Motor neuron (in vitro differentiated cells): ENCODE data around the gene TUFM. TPM values are rescaled to one million over a fixed set of nuclear protein-coding genes. Genes with fewer than 3 reads are reported as not detected.
"Not testable (repeated sequence)": the region's sequence is repeated elsewhere in the genome, so short reads cannot be mapped to it uniquely, and the experiment has no call there.

Source experiments
- ATAC-seq, 8 experiments: fragments of 200-7000 bp; cut with Tn5 transposase; replicated peaks in 6 of 8; 2 replicates each; pipeline ENCODE4 v1.8.0; 2021; ENCODE audit warnings: mild to moderate bottlenecking in 8 of 8, moderate library complexity in 8 of 8
- H3K27ac ChIP-seq, 2 donors: fragments of 250-450 bp; sonication (Bioruptor Pico); 2 replicates each; pipeline ENCODE4 v1.9.0; 2021; ENCODE audit warnings: antibody characterized with exemption in 2 of 2, mild to moderate bottlenecking in 2 of 2, moderate library complexity in 1 of 2
- H3K4me1 ChIP-seq, 2 donors: fragments of 250-450 bp; sonication (Bioruptor Pico); replicated peaks in 1 of 2; 2 replicates each; pipeline ENCODE4 v1.6.1; 2021; ENCODE audit warnings: antibody characterized with exemption in 2 of 2, mild to moderate bottlenecking in 2 of 2, moderate library complexity in 1 of 2
- H3K4me3 ChIP-seq, 5 donors: fragments of 250-450 bp; sonication (Bioruptor Pico); 2 replicates each; pipeline ENCODE4 v1.9.0; 2021; ENCODE audit warnings: antibody characterized with exemption in 5 of 5, mild to moderate bottlenecking in 5 of 5, moderate library complexity in 4 of 5
- WGBS, 10 experiments: fragments of 450-650 bp; shearing (Covaris generic); methylation state at CpG; one replicate each; pipeline ENCODE4 v1.0.0; 2022; 5-methylcytosine and 5-hydroxymethylcytosine counted together
- in situ Hi-C, 9 experiments: fragments of 400-800 bp; cut with MboI; loops; one replicate each; pipeline ENCODE4 v1.15.0; 2021; ENCODE audit warnings: low sequenced_read_pairs in 9 of 9, low pct_unique_long_range_greater_than_20kb in 2 of 9; ENCODE audit not compliant: unreplicated experiment in 9 of 9
- total RNA-seq, 8 experiments: library from RNA; unstranded; fragments of 300-600 nt; gene quantifications; 2 replicates each; pipeline versions ENCODE4 v1.2.3 to v1.2.4, GENCODE V29; 2022

The TUFM gene
- total RNA-seq, 8 experiments from 2014 or later = 97.3 to 268 (median 122) TPM

DNA sequence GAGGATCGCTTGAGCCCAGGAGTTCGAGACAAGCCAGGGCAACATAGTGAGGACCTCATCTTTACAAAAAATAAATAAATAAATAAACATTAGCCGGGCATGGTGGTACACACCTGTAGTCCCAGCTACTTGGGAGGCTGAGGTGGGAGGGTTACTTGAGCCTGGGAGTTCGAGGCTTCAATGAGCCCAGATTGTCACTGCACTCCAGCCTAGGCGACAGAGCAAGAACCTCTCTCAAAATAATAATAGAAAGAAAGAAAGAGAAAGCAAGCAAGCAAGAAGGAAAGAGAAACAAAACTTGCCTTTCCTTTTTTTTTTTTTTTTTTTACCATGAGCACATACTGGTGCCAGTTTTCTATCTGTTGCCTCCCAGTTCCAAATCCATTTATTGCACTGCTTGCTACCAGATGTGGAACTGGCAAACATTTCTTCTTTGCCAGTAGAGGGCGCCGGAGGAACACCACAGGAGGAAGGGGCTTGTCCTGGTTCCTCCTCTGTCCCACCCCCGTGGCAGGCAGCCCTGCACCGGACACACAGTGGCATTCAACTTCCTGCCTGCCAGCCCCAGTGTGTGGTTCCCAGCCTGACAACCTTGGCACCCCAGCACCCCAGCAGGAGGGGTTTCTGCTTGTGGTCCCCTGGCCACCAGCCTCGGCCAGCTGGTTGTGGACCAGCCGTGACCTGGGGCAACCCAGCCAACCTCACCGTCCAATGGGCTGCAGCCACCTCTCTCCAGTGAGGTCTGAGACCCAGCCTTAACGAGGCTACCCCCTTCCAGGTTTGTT is 43.7 kb downstream of the TUFM start:
- H3K4me1 ChIP-seq, in situ Hi-C loops, H3K27ac ChIP-seq, H3K4me3 ChIP-seq: not testable (repeated sequence)
- no CpG with 5 or more reads among the region's 13 CpGs for WGBS, 10 experiments
- ATAC-seq = peak; percentile 64 to 99 (median 95)

Other genes starting within 250 kb of the TUFM start
- gene SULT1A2, start 249.3 kb downstream of the TUFM start, total RNA-seq = 1 to 10 TPM in 1 of 8 experiments, under 1 TPM in 6, not detected in 1; 0.11 to 1.2 (median 0.21) TPM
- 10 to 100 TPM in 2 of 8 experiments, 1 to 10 TPM in 4, under 1 TPM in 2; 0.16 to 15.9 (median 3.4) TPM for gene SULT1A1, start 236.3 kb downstream of the TUFM start, total RNA-seq
- 1 to 10 TPM in 1 of 8 experiments, under 1 TPM in 2, not detected in 5; 0.38 to 1.5 (median 0.75) TPM for gene NPIPB8, start 208.3 kb downstream of the TUFM start, total RNA-seq
- gene EIF3C, start 134.9 kb downstream of the TUFM start, total RNA-seq = 100 to 1,000 TPM; 259 to 754 (median 376) TPM
- gene NPIPB9, start 94.6 kb downstream of the TUFM start, total RNA-seq = 1 to 10 TPM in 5 of 8 experiments, under 1 TPM in 3; 0.60 to 7.5 (median 1.5) TPM
- gene ATXN2L, start 23.3 kb downstream of the TUFM start, total RNA-seq = 100 to 1,000 TPM in 2 of 8 experiments, 10 to 100 TPM in 6; 30.4 to 129 (median 57.4) TPM
- 10 to 100 TPM; 14.5 to 59.6 (median 32.1) TPM for gene SH2B1, start 17.5 kb upstream of the TUFM start, total RNA-seq
- gene ATP2A1, start 32.1 kb upstream of the TUFM start, total RNA-seq = 1 to 10 TPM in 5 of 8 experiments, under 1 TPM in 3; 0.49 to 7.2 (median 1.8) TPM
- gene RABEP2, start 78.9 kb upstream of the TUFM start, total RNA-seq = 10 to 100 TPM in 5 of 8 experiments, 1 to 10 TPM in 3; 8.2 to 22.9 (median 11.1) TPM
- gene CD19, start 85.6 kb upstream of the TUFM start, total RNA-seq = under 1 TPM in 4 of 8 experiments, not detected in 4; 0.13 to 0.56 (median 0.31) TPM
- 10 to 100 TPM; 10.2 to 51.7 (median 16.4) TPM for gene NFATC2IP, start 104.6 kb upstream of the TUFM start, total RNA-seq
- 10 to 100 TPM; 23.4 to 63.3 (median 32.6) TPM for gene SPNS1, start 128.4 kb upstream of the TUFM start, total RNA-seq
- gene LAT, start 138.7 kb upstream of the TUFM start, total RNA-seq = 1 to 10 TPM in 7 of 8 experiments, under 1 TPM in 1; 0.71 to 6.2 (median 3.4) TPM